ENCODE data around the gene MCC.

DNA sequence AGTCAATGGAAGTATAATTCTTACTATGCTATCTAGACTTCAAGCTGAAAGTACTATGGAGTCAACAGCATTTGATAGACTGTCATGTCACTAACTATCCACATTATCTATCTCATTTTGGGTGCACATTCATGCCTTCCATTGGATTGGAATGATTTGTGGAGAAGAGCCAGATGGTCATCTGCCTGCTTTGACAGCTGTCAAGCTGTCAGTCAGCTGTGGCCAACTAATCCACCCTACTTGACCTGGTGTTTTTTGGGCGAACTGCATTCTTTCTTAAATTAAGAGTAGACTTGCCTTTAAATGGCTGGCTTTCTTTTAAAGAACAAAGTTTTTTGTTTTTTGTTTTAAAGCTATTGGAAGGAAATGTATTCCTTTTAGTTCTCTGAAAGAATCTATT lies 360.2 kb downstream of the MCC start:
- TF ChIP-seq EZH2phosphoT487 (IDR thresholded peaks at IDR 0.05; ENCODE audit: low read length): no peak
- no peak for TF ChIP-seq CTCF (IDR thresholded peaks at IDR 0.05; ENCODE audit: low read length)
- no peak for TF ChIP-seq EZH2 (optimal IDR thresholded peaks at IDR 0.05; ENCODE audit: low read depth, low read length)

All from MM.1S (cell line).